Kidney epithelial cell (primary cell): Measurements from ENCODE around the gene TUNAR. TPM values are rescaled to one million over a fixed set of nuclear protein-coding genes. Genes with fewer than 3 reads are reported as not detected.
"Not testable (repeated sequence)": the region's sequence is repeated elsewhere in the genome, so short reads cannot be mapped to it uniquely, and the experiment has no call there.

ENCODE experiments used
- DNase-seq: peaks from one replicate; pipeline ENCODE4 v3.0.0-alpha.2; 2010; ENCODE audit warnings: low read depth
- H3K27me3 ChIP-seq: 2 replicates; pipeline ENCODE4 v1.6.0; 2011; ENCODE audit warnings: low read length; ENCODE audit not compliant: control insufficient read depth, insufficient read depth
- H3K36me3 ChIP-seq: 2 replicates; pipeline ENCODE4 v1.5.1; 2011; ENCODE audit warnings: low read length; ENCODE audit not compliant: control insufficient read depth, insufficient read depth
- H3K4me3 ChIP-seq: 2 replicates; pipeline ENCODE4 v1.5.1; 2011; ENCODE audit warnings: low read depth, mild to moderate bottlenecking, control low read depth, low read length
- total RNA-seq: library from RNA; depleted of rRNA; stranded (reverse); fragments of >200 nt; gene quantifications from 2 replicates; pipeline ENCODE4 v1.2.3, GENCODE V29; 2015
- TF ChIP-seq, protein P1 (sequence below): IDR thresholded peaks from 2 replicates; pipeline ENCODE4 v1.5.1; 2011; ENCODE audit warnings: mild to moderate bottlenecking, moderate library complexity, low read length, control low read depth, inconsistent platforms; ENCODE audit not compliant: insufficient read depth, poor library complexity, severe bottlenecking

TUNAR gene
- total RNA-seq, 1 donor from 2014 or later = 0.50 TPM

GRCh38 chr14:95961481-95961880 is 84.8 kb downstream of the TUNAR start:
- no peak overlapping the region for H3K4me3 ChIP-seq
- no peaks in the 10 kb centered on the region for H3K27me3 ChIP-seq
- TF ChIP-seq, protein P1, sequence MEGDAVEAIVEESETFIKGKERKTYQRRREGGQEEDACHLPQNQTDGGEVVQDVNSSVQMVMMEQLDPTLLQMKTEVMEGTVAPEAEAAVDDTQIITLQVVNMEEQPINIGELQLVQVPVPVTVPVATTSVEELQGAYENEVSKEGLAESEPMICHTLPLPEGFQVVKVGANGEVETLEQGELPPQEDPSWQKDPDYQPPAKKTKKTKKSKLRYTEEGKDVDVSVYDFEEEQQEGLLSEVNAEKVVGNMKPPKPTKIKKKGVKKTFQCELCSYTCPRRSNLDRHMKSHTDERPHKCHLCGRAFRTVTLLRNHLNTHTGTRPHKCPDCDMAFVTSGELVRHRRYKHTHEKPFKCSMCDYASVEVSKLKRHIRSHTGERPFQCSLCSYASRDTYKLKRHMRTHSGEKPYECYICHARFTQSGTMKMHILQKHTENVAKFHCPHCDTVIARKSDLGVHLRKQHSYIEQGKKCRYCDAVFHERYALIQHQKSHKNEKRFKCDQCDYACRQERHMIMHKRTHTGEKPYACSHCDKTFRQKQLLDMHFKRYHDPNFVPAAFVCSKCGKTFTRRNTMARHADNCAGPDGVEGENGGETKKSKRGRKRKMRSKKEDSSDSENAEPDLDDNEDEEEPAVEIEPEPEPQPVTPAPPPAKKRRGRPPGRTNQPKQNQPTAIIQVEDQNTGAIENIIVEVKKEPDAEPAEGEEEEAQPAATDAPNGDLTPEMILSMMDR = no peak
- H3K36me3 ChIP-seq = no peaks in the 10 kb centered on the region
- DNase-seq = no peak

- no peaks in the 10 kb centered on the region for H3K27me3 ChIP-seq
- no peaks in the 10 kb centered on the region for H3K36me3 ChIP-seq
- H3K4me3 ChIP-seq = no peak overlapping the region
- TF ChIP-seq, protein P1 = no peak
- DNase-seq = no peak
These were observed 88.3 kb downstream of the TUNAR start for GRCh38 chr14:95964901-95965300.

GRCh38 chr14:95968048-95968447 is 91.4 kb downstream of the TUNAR start:
- not testable (repeated sequence) for DNase-seq, H3K27me3 ChIP-seq, H3K4me3 ChIP-seq, H3K36me3 ChIP-seq

Other genes starting within 250 kb of the TUNAR start
- not detected in 2 replicates for gene TCL1B, start 190.4 kb upstream of the TUNAR start, total RNA-seq
- gene TCL1A, start 162.7 kb upstream of the TUNAR start, total RNA-seq = not detected in 2 replicates
- 5.6 and 8.4 TPM in 2 replicates for gene C14orf132, start 162.5 kb downstream of the TUNAR start, total RNA-seq